Endothelial cell of umbilical vein (primary cell): ENCODE data around the gene KCTD14. TPM values are rescaled to one million over a fixed set of nuclear protein-coding genes. Genes with fewer than 3 reads are reported as not detected.

Source experiments
- BruUV-seq: library from RNA; stranded (reverse); fragments of 400-500 nt; replicated peaks from 2 replicates; lab custom pipeline; 2021; lab: Mats Ljungman, UMichigan
- CTCF ChIA-PET: fragments of 300-600, 350-600 bp; sonication (Branson Sonifier 250); formaldehyde crosslinking; loops from one replicate; lab custom pipeline; 2021; ENCODE audit warnings: antibody characterized with exemption, inconsistent platforms; lab: Charles Lee
- POLR2A ChIA-PET: fragments of 300-600, 350-600 bp; sonication (Branson Sonifier 250); formaldehyde crosslinking; loops from one replicate; lab custom pipeline; 2021; ENCODE audit warnings: antibody characterized with exemption, inconsistent platforms; lab: Charles Lee
- DNase-seq: peaks from one replicate; pipeline ENCODE4 v3.0.0-alpha.2; 2011; ENCODE audit warnings: low read depth, low spot score
- FAIRE-seq: peaks from 2 replicates; lab custom pipeline; 2011; peaks lifted over from hg19 to GRCh38; lab: Jason Lieb, UNC
- H2AFZ ChIP-seq: 2 replicates; pipeline ENCODE4 v1.6.0; 2012; ENCODE audit warnings: low read depth, low read length, control low read depth, inconsistent platforms
- H3K27ac ChIP-seq: 2 replicates; pipeline ENCODE4 v1.5.1; 2011; ENCODE audit warnings: low read depth, mild to moderate bottlenecking, control low read depth, low read length, moderate library complexity; ENCODE audit not compliant: insufficient read depth
- H3K27me3 ChIP-seq, 2 experiments: 2 replicates each; pipeline versions ENCODE4 v1.6.0 to v1.6.1; 2011; ENCODE audit warnings: low read length in 2 of 2, mixed read lengths in 1 of 2; ENCODE audit not compliant: control insufficient read depth in 2 of 2, insufficient read depth in 2 of 2
- H3K36me3 ChIP-seq, 2 experiments: 2 replicates in 1 of 2; 3 replicates in 1 of 2; pipeline ENCODE4 v1.5.1; 2011; ENCODE audit warnings: low read length in 2 of 2, mild to moderate bottlenecking in 1 of 2, moderate library complexity in 1 of 2; ENCODE audit not compliant: control insufficient read depth in 2 of 2, insufficient read depth in 2 of 2; ENCODE audit errors: extremely low read depth in 1 of 2
- H3K4me1 ChIP-seq: 3 replicates; pipeline ENCODE4 v1.5.1; 2011; ENCODE audit warnings: mild to moderate bottlenecking, low read length; ENCODE audit not compliant: control insufficient read depth, insufficient read depth; ENCODE audit errors: extremely low read depth
- H3K4me2 ChIP-seq: 2 replicates; pipeline ENCODE4 v1.6.1; 2011; ENCODE audit warnings: low read length, control low read depth, mixed read lengths; ENCODE audit not compliant: insufficient read depth
- H3K4me3 ChIP-seq, 3 experiments: fragments of 200-600 bp in 1 of 3; sonication (generic), shearing (Covaris generic) in 1 of 3; replicated peaks in 1 of 3; 2 replicates each; pipeline ENCODE4 v1.5.1; 2011 to 2016; ENCODE audit warnings: control low read depth in 3 of 3, low read length in 3 of 3, mild to moderate bottlenecking in 2 of 3, inconsistent platforms in 1 of 3, low read depth in 1 of 3, moderate library complexity in 1 of 3; ENCODE audit not compliant: insufficient read depth in 1 of 3
- H3K79me2 ChIP-seq: 2 replicates; pipeline ENCODE4 v1.6.0; 2012; ENCODE audit warnings: low read length, inconsistent platforms; ENCODE audit not compliant: control insufficient read depth, insufficient read depth
- H3K9ac ChIP-seq: replicated peaks from 2 replicates; pipeline ENCODE3; 2011; ENCODE audit warnings: low read length, control low read depth; ENCODE audit not compliant: insufficient read depth; ENCODE audit errors: extremely low read depth
- H3K9me1 ChIP-seq: replicated peaks from 3 replicates; pipeline ENCODE4 v1.6.0; 2011; ENCODE audit warnings: mild to moderate bottlenecking, low read length; ENCODE audit not compliant: control insufficient read depth, insufficient read depth; ENCODE audit errors: extremely low read depth
- H3K9me3 ChIP-seq: replicated peaks from 2 replicates; pipeline ENCODE4 v1.5.1; 2012; ENCODE audit warnings: low read length, inconsistent platforms; ENCODE audit not compliant: control insufficient read depth, insufficient read depth
- H4K20me1 ChIP-seq: replicated peaks from 2 replicates; pipeline ENCODE3; 2011; ENCODE audit warnings: mild to moderate bottlenecking, low read length; ENCODE audit not compliant: control insufficient read depth, insufficient read depth; ENCODE audit errors: extremely low read depth
- EZH2 ChIP-seq: IDR thresholded peaks from 2 replicates; pipeline ENCODE4 v1.6.1; 2012; ENCODE audit warnings: borderline replicate concordance, low read depth, mild to moderate bottlenecking, moderate library complexity, low read length, inconsistent platforms; ENCODE audit not compliant: severe bottlenecking
- FOS ChIP-seq: IDR thresholded peaks from 2 replicates; pipeline ENCODE4 v1.6.1; 2011; ENCODE audit warnings: mild to moderate bottlenecking, low read length, moderate library complexity, borderline replicate concordance; ENCODE audit not compliant: insufficient read depth
- GATA2 ChIP-seq: IDR thresholded peaks from 2 replicates; pipeline ENCODE4 v1.7.0; 2011; ENCODE audit warnings: low read depth, mild to moderate bottlenecking, moderate library complexity, mixed read lengths, low read length; ENCODE audit not compliant: insufficient read length, insufficient read depth
- JUN ChIP-seq: IDR thresholded peaks from 2 replicates; pipeline ENCODE4 v1.6.1; 2011; ENCODE audit warnings: borderline replicate concordance, low read depth; ENCODE audit not compliant: insufficient read length, insufficient read depth
- MYC ChIP-seq: IDR thresholded peaks from one replicate; pipeline ENCODE4 v1.6.1; 2011; ENCODE audit warnings: mild to moderate bottlenecking, low read depth, low read length
- POLR2A ChIP-seq: IDR thresholded peaks from 2 replicates; pipeline ENCODE4 v1.6.1; 2012; ENCODE audit warnings: low read depth, mild to moderate bottlenecking, control low read depth, low read length
- POLR2AphosphoS5 ChIP-seq: IDR thresholded peaks from 2 replicates; pipeline ENCODE4 v1.6.1; 2012; ENCODE audit warnings: low read depth, mild to moderate bottlenecking, control low read depth, low read length, moderate library complexity; ENCODE audit not compliant: insufficient read depth
- dilution Hi-C: fragments of 300-500 bp; cut with MboI; formaldehyde crosslinking; loops from one replicate; pipeline ENCODE4 v1.15.0; 2019; ENCODE audit warnings: low sequenced_read_pairs; ENCODE audit not compliant: extremely low pct_ligation_motif_present
- intact Hi-C: fragments of 100-400 bp; cut with micrococcal nuclease; formaldehyde crosslinking; loops from one replicate; pipeline ENCODE4 v1.10.0; 2022
- polyA plus RNA-seq, 4 experiments: library from polyadenylated mRNA; depleted of rRNA in 3 of 4; stranded (reverse) in 3 of 4; unstranded in 1 of 4; fragments of >200 nt; gene quantifications; 2 replicates each; pipeline versions ENCODE4 v1.2.1 to v1.2.3, GENCODE V29; 2011 to 2012; ENCODE audit warnings: missing spikeins in 1 of 4
- total RNA-seq: library from RNA; stranded (reverse); gene quantifications from 2 replicates; pipeline ENCODE4 v1.2.3, GENCODE V29; 2021
- TF ChIP-seq, protein P1 (sequence below), 2 donors: IDR thresholded peaks; 1 replicate in 1 of 2; 2 replicates in 1 of 2; pipeline ENCODE4 v1.5.1; 2011; ENCODE audit warnings: low read length in 2 of 2, mild to moderate bottlenecking in 2 of 2, moderate library complexity in 2 of 2, control low read depth in 1 of 2, inconsistent platforms in 1 of 2, low read depth in 1 of 2; ENCODE audit not compliant: insufficient read depth in 1 of 2; ENCODE audit errors: extremely low read depth in 1 of 2
- TF ChIP-seq, protein P2 (sequence below): IDR thresholded peaks from 2 replicates; pipeline ENCODE4 v1.6.1; 2011; ENCODE audit not compliant: insufficient read depth, insufficient read length

Gene KCTD14
- total and polyA plus RNA-seq, 2 donors (not counting 3 experiments of a cell fraction or from before 2014, with no cell fraction given), result 0.57 to 1.8 TPM

DNA sequence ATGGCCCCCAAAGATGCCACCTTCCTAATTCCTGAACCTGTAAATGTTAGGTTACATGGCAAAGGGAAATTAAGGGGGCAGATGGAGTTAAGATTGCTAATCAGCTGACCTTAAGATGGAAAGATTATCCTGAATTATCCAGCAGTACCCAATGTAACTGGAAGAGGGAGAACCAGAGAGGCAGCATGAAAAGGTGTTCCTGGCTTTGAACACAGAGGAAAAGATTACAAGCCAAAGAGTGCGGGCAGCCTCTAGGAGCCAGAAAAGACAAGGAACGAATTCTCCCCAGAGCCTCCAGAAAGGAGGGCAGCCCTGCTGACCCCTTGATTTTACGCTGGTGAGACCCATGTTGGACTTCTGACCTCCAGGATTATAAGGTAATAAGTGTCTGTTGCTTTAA, 25.5 kb upstream of the KCTD14 start:
- no peak overlapping the region for H2AFZ ChIP-seq
- no peak for DNase-seq
- H3K9me3 ChIP-seq, result no peaks in the 10 kb centered on the region
- H3K9ac ChIP-seq, result no peak overlapping the region
- H3K36me3 ChIP-seq, result no peaks in the 10 kb centered on the region
- CTCF ChIA-PET, result interaction anchor here (0.7 to 4.6 kb wide), 3 partner anchors 36 to 516 kb away, joined by 4 to 37 read pairs (median 29); no protein-coding TSS in a partner anchor
- H3K4me1 ChIP-seq, result peaks cover 7% of the 10 kb centered on the region
- BruUV-seq, result no TSS peak
- dilution Hi-C loops (no loop called here), intact Hi-C loops (no loop called here)
- H3K4me2 ChIP-seq, result no peak overlapping the region
- TF ChIP-seq, protein P1, sequence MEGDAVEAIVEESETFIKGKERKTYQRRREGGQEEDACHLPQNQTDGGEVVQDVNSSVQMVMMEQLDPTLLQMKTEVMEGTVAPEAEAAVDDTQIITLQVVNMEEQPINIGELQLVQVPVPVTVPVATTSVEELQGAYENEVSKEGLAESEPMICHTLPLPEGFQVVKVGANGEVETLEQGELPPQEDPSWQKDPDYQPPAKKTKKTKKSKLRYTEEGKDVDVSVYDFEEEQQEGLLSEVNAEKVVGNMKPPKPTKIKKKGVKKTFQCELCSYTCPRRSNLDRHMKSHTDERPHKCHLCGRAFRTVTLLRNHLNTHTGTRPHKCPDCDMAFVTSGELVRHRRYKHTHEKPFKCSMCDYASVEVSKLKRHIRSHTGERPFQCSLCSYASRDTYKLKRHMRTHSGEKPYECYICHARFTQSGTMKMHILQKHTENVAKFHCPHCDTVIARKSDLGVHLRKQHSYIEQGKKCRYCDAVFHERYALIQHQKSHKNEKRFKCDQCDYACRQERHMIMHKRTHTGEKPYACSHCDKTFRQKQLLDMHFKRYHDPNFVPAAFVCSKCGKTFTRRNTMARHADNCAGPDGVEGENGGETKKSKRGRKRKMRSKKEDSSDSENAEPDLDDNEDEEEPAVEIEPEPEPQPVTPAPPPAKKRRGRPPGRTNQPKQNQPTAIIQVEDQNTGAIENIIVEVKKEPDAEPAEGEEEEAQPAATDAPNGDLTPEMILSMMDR (IDR thresholded peaks at IDR 0.05; ENCODE audit: extremely low read depth in 1 of 2, insufficient read depth in 1 of 2, low read depth in 1 of 2, low read length in 2 of 2), result no peak
- TF ChIP-seq MYC (no peak), FOS (no peak), POLR2AphosphoS5 (no peak), EZH2 (no peak), GATA2 (no peak), POLR2A (no peak), JUN (no peak)
- TF ChIP-seq, protein P2, sequence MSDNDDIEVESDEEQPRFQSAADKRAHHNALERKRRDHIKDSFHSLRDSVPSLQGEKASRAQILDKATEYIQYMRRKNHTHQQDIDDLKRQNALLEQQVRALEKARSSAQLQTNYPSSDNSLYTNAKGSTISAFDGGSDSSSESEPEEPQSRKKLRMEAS, result no peak
- POLR2A ChIA-PET, result no interaction called here
- no peak for FAIRE-seq
- H3K9me1 ChIP-seq, result no peaks in the 10 kb centered on the region
- no peaks in the 10 kb centered on the region for H4K20me1 ChIP-seq
- no peak overlapping the region for H3K4me3 ChIP-seq
- no peaks in the 10 kb centered on the region for H3K27me3 ChIP-seq
- H3K79me2 ChIP-seq, result no peaks in the 10 kb centered on the region
- no peak overlapping the region for H3K27ac ChIP-seq
